Endothelial cell of umbilical vein (primary cell): ENCODE results near the gene SCFD1. TPM values are rescaled to one million over a fixed set of nuclear protein-coding genes. Genes with fewer than 3 reads are reported as not detected.

ENCODE experiments used
- BruUV-seq: library from RNA; stranded (reverse); fragments of 400-500 nt; replicated peaks from 2 replicates; lab custom pipeline; 2021; lab: Mats Ljungman, UMichigan
- CTCF ChIA-PET: fragments of 300-600, 350-600 bp; sonication (Branson Sonifier 250); formaldehyde crosslinking; loops from one replicate; lab custom pipeline; 2021; ENCODE audit warnings: antibody characterized with exemption, inconsistent platforms; lab: Charles Lee
- POLR2A ChIA-PET: fragments of 300-600, 350-600 bp; sonication (Branson Sonifier 250); formaldehyde crosslinking; loops from one replicate; lab custom pipeline; 2021; ENCODE audit warnings: antibody characterized with exemption, inconsistent platforms; lab: Charles Lee
- DNase-seq: peaks from one replicate; pipeline ENCODE4 v3.0.0-alpha.2; 2011; ENCODE audit warnings: low read depth, low spot score
- FAIRE-seq: peaks from 2 replicates; lab custom pipeline; 2011; peaks lifted over from hg19 to GRCh38; lab: Jason Lieb, UNC
- H2AFZ ChIP-seq: 2 replicates; pipeline ENCODE4 v1.6.0; 2012; ENCODE audit warnings: low read depth, low read length, control low read depth, inconsistent platforms
- H3K27ac ChIP-seq: 2 replicates; pipeline ENCODE4 v1.5.1; 2011; ENCODE audit warnings: low read depth, mild to moderate bottlenecking, control low read depth, low read length, moderate library complexity; ENCODE audit not compliant: insufficient read depth
- H3K27me3 ChIP-seq, 2 experiments: 2 replicates each; pipeline versions ENCODE4 v1.6.0 to v1.6.1; 2011; ENCODE audit warnings: low read length in 2 of 2, mixed read lengths in 1 of 2; ENCODE audit not compliant: control insufficient read depth in 2 of 2, insufficient read depth in 2 of 2
- H3K36me3 ChIP-seq, 2 experiments: 2 replicates in 1 of 2; 3 replicates in 1 of 2; pipeline ENCODE4 v1.5.1; 2011; ENCODE audit warnings: low read length in 2 of 2, mild to moderate bottlenecking in 1 of 2, moderate library complexity in 1 of 2; ENCODE audit not compliant: control insufficient read depth in 2 of 2, insufficient read depth in 2 of 2; ENCODE audit errors: extremely low read depth in 1 of 2
- H3K4me1 ChIP-seq: 3 replicates; pipeline ENCODE4 v1.5.1; 2011; ENCODE audit warnings: mild to moderate bottlenecking, low read length; ENCODE audit not compliant: control insufficient read depth, insufficient read depth; ENCODE audit errors: extremely low read depth
- H3K4me2 ChIP-seq: 2 replicates; pipeline ENCODE4 v1.6.1; 2011; ENCODE audit warnings: low read length, control low read depth, mixed read lengths; ENCODE audit not compliant: insufficient read depth
- H3K4me3 ChIP-seq, 3 experiments: fragments of 200-600 bp in 1 of 3; sonication (generic), shearing (Covaris generic) in 1 of 3; replicated peaks in 1 of 3; 2 replicates each; pipeline ENCODE4 v1.5.1; 2011 to 2016; ENCODE audit warnings: control low read depth in 3 of 3, low read length in 3 of 3, mild to moderate bottlenecking in 2 of 3, inconsistent platforms in 1 of 3, low read depth in 1 of 3, moderate library complexity in 1 of 3; ENCODE audit not compliant: insufficient read depth in 1 of 3
- H3K79me2 ChIP-seq: 2 replicates; pipeline ENCODE4 v1.6.0; 2012; ENCODE audit warnings: low read length, inconsistent platforms; ENCODE audit not compliant: control insufficient read depth, insufficient read depth
- H3K9ac ChIP-seq: replicated peaks from 2 replicates; pipeline ENCODE3; 2011; ENCODE audit warnings: low read length, control low read depth; ENCODE audit not compliant: insufficient read depth; ENCODE audit errors: extremely low read depth
- H3K9me1 ChIP-seq: replicated peaks from 3 replicates; pipeline ENCODE4 v1.6.0; 2011; ENCODE audit warnings: mild to moderate bottlenecking, low read length; ENCODE audit not compliant: control insufficient read depth, insufficient read depth; ENCODE audit errors: extremely low read depth
- H3K9me3 ChIP-seq: replicated peaks from 2 replicates; pipeline ENCODE4 v1.5.1; 2012; ENCODE audit warnings: low read length, inconsistent platforms; ENCODE audit not compliant: control insufficient read depth, insufficient read depth
- H4K20me1 ChIP-seq: replicated peaks from 2 replicates; pipeline ENCODE3; 2011; ENCODE audit warnings: mild to moderate bottlenecking, low read length; ENCODE audit not compliant: control insufficient read depth, insufficient read depth; ENCODE audit errors: extremely low read depth
- FOS ChIP-seq: IDR thresholded peaks from 2 replicates; pipeline ENCODE4 v1.6.1; 2011; ENCODE audit warnings: mild to moderate bottlenecking, low read length, moderate library complexity, borderline replicate concordance; ENCODE audit not compliant: insufficient read depth
- GATA2 ChIP-seq: IDR thresholded peaks from 2 replicates; pipeline ENCODE4 v1.7.0; 2011; ENCODE audit warnings: low read depth, mild to moderate bottlenecking, moderate library complexity, mixed read lengths, low read length; ENCODE audit not compliant: insufficient read length, insufficient read depth
- JUN ChIP-seq: IDR thresholded peaks from 2 replicates; pipeline ENCODE4 v1.6.1; 2011; ENCODE audit warnings: borderline replicate concordance, low read depth; ENCODE audit not compliant: insufficient read length, insufficient read depth
- POLR2A ChIP-seq: IDR thresholded peaks from 2 replicates; pipeline ENCODE4 v1.6.1; 2012; ENCODE audit warnings: low read depth, mild to moderate bottlenecking, control low read depth, low read length
- dilution Hi-C: fragments of 300-500 bp; cut with MboI; formaldehyde crosslinking; loops from one replicate; pipeline ENCODE4 v1.15.0; 2019; ENCODE audit warnings: low sequenced_read_pairs; ENCODE audit not compliant: extremely low pct_ligation_motif_present
- intact Hi-C: fragments of 100-400 bp; cut with micrococcal nuclease; formaldehyde crosslinking; loops from one replicate; pipeline ENCODE4 v1.10.0; 2022
- polyA plus RNA-seq, 4 experiments: library from polyadenylated mRNA; depleted of rRNA in 3 of 4; stranded (reverse) in 3 of 4; unstranded in 1 of 4; fragments of >200 nt; gene quantifications; 2 replicates each; pipeline versions ENCODE4 v1.2.1 to v1.2.3, GENCODE V29; 2011 to 2012; ENCODE audit warnings: missing spikeins in 1 of 4
- total RNA-seq: library from RNA; stranded (reverse); gene quantifications from 2 replicates; pipeline ENCODE4 v1.2.3, GENCODE V29; 2021
- TF ChIP-seq, protein P1 (sequence below), 2 donors: IDR thresholded peaks; 1 replicate in 1 of 2; 2 replicates in 1 of 2; pipeline ENCODE4 v1.5.1; 2011; ENCODE audit warnings: low read length in 2 of 2, mild to moderate bottlenecking in 2 of 2, moderate library complexity in 2 of 2, control low read depth in 1 of 2, inconsistent platforms in 1 of 2, low read depth in 1 of 2; ENCODE audit not compliant: insufficient read depth in 1 of 2; ENCODE audit errors: extremely low read depth in 1 of 2
- TF ChIP-seq, protein P2 (sequence below): IDR thresholded peaks from 2 replicates; pipeline ENCODE4 v1.6.1; 2011; ENCODE audit not compliant: insufficient read depth, insufficient read length

Gene SCFD1
- total and polyA plus RNA-seq, 2 donors (not counting 3 experiments of a cell fraction or from before 2014, with no cell fraction given), result 21.3 to 59.9 TPM

DNA sequence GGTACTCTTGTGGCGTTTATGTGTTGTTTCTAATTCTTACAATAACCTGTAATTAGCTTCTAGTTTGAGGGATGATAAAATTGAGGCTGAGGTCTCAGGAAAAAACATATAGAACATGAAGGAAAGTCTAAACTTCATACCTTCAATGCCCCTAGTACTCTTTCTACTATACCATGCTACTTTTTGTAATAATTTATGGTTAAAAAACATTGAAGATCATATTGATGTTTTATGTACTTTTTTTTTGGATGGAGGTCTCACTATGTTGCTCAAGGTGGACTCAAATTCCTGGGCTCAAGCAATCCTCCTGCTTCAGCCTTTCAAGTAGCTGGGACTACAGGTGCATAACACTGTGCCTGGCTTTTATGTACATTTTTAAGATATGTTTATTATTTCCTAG lies 49.3 kb upstream of the SCFD1 start:
- Histone ChIP-seq H3K9ac (no peak overlapping the region), H4K20me1 (peaks cover 7% of the 10 kb centered on the region), H3K4me3 (no peak overlapping the region), H3K4me2 (peak overlapping the region; percentile 24), H3K79me2 (peaks cover 100% of the 10 kb centered on the region), H3K27me3 (no peaks in the 10 kb centered on the region), H3K9me3 (no peaks in the 10 kb centered on the region), H3K4me1 (peaks cover 11% of the 10 kb centered on the region), H3K36me3 (no peaks in the 10 kb centered on the region), H3K9me1 (peaks cover 2% of the 10 kb centered on the region), H2AFZ (no peak overlapping the region), H3K27ac (peak overlapping the region; percentile 23)
- CTCF ChIA-PET, result interaction anchor here (1.4 kb wide), 1 partner anchor 198 kb away, joined by 3 read pairs; no protein-coding TSS in a partner anchor
- no TSS peak for BruUV-seq
- intact Hi-C loops, result no loop called here
- FAIRE-seq (no peak), DNase-seq (no peak)
- POLR2A ChIA-PET, result no interaction called here
- TF ChIP-seq, protein P1, sequence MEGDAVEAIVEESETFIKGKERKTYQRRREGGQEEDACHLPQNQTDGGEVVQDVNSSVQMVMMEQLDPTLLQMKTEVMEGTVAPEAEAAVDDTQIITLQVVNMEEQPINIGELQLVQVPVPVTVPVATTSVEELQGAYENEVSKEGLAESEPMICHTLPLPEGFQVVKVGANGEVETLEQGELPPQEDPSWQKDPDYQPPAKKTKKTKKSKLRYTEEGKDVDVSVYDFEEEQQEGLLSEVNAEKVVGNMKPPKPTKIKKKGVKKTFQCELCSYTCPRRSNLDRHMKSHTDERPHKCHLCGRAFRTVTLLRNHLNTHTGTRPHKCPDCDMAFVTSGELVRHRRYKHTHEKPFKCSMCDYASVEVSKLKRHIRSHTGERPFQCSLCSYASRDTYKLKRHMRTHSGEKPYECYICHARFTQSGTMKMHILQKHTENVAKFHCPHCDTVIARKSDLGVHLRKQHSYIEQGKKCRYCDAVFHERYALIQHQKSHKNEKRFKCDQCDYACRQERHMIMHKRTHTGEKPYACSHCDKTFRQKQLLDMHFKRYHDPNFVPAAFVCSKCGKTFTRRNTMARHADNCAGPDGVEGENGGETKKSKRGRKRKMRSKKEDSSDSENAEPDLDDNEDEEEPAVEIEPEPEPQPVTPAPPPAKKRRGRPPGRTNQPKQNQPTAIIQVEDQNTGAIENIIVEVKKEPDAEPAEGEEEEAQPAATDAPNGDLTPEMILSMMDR (IDR thresholded peaks at IDR 0.05; ENCODE audit: extremely low read depth in 1 of 2, insufficient read depth in 1 of 2, low read depth in 1 of 2, low read length in 2 of 2), result no peak
- TF ChIP-seq GATA2, result no peak
- TF ChIP-seq JUN, result no peak
- TF ChIP-seq, protein P2, sequence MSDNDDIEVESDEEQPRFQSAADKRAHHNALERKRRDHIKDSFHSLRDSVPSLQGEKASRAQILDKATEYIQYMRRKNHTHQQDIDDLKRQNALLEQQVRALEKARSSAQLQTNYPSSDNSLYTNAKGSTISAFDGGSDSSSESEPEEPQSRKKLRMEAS, result no peak
- no peak for TF ChIP-seq POLR2A
- dilution Hi-C loops, result no loop called here

DNA sequence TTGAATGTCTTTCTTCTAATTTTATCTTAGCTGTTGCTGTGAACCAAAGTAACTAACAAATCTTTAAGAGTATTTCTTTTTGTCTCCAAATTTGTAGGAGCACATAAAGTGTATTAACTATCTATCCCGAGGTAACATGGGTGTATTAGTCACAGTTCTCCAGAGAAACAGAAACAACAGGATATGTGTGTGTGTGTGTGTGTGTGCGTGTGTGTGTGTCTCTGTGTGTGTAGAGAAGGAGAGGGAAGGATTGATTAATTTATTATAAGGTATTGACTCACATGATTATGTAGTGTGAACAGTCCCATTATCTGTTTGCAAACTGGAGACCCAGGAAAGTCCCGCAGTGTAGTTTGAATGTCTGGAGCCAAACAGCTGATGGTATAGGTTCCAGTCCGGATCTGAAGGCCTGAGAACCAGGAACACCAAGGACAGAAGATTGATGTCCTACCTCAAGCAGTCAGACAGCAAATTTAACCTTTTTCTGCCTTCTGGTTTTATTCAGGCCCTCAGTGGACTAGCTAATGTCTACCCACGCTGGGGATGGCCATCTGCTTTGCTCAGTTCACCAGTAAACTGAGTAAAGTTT lies 48.8 kb upstream of the SCFD1 start:
- CTCF ChIA-PET, result interaction anchor here (1.4 kb wide), 1 partner anchor 198 kb away, joined by 3 read pairs; no protein-coding TSS in a partner anchor
- TF ChIP-seq JUN (no peak), FOS (peak; percentile 15), GATA2 (no peak)

More for the DNA sequence above, 48.8 kb upstream of the SCFD1 start:
- dilution Hi-C loops (no loop called here), intact Hi-C loops (no loop called here)
- Histone ChIP-seq H3K9ac (no peak overlapping the region), H3K4me1 (peaks cover 11% of the 10 kb centered on the region), H3K9me3 (no peaks in the 10 kb centered on the region), H3K27ac (peak overlapping the region; percentile 23), H3K79me2 (peaks cover 100% of the 10 kb centered on the region), H3K9me1 (peaks cover 2% of the 10 kb centered on the region), H3K27me3 (no peaks in the 10 kb centered on the region), H2AFZ (no peak overlapping the region), H3K36me3 (no peaks in the 10 kb centered on the region), H4K20me1 (peaks cover 4% of the 10 kb centered on the region), H3K4me2 (peak overlapping the region; percentile 24), H3K4me3 (no peak overlapping the region)
- FAIRE-seq (no peak), DNase-seq (peak; percentile 63)
- BruUV-seq, result no TSS peak
- POLR2A ChIA-PET, result no interaction called here
